CD4-positive, alpha-beta T cell (primary cell): Measurements from ENCODE around the gene PRRT1. TPM values are rescaled to one million over a fixed set of nuclear protein-coding genes. Genes with fewer than 3 reads are reported as not detected.

Source experiments
- ATAC-seq: fragments of 200-7000 bp; cut with Tn5 transposase; one replicate; pipeline ENCODE4 v1.10.0; 2022; ENCODE audit warnings: mild to moderate bottlenecking; ENCODE audit not compliant: poor library complexity
- CTCF ChIA-PET: fragments of 350-600 bp; sonication (Branson Sonifier 250); formaldehyde crosslinking; loops from one replicate; lab custom pipeline; 2021; ENCODE audit warnings: antibody characterized with exemption, inconsistent platforms; lab: Charles Lee
- POLR2A ChIA-PET: fragments of 350-600 bp; sonication (Branson Sonifier 250); formaldehyde crosslinking; loops from one replicate; lab custom pipeline; 2021; ENCODE audit warnings: antibody characterized with exemption, inconsistent platforms; lab: Charles Lee
- DNase-seq, 14 experiments: peaks; one replicate each; pipeline ENCODE4 v3.0.0-alpha.2; 2013 to 2020; ENCODE audit warnings: mixed read lengths in 2 of 14
- H3K27ac ChIP-seq, 2 donors: one replicate each; pipeline versions ENCODE4 v1.5.1 to v1.7.0; 2013; ENCODE audit warnings: low read length in 2 of 2, low read depth in 1 of 2, mild to moderate bottlenecking in 1 of 2
- H3K27me3 ChIP-seq, 2 experiments: 1 replicate in 1 of 2; 2 replicates in 1 of 2; pipeline versions ENCODE4 v1.6.1 to v1.7.0; 2013; ENCODE audit warnings: low read length in 2 of 2, control low read depth in 1 of 2, mild to moderate bottlenecking in 1 of 2, moderate library complexity in 1 of 2; ENCODE audit not compliant: insufficient read depth in 2 of 2, control insufficient read depth in 1 of 2
- H3K36me3 ChIP-seq: one replicate; pipeline ENCODE4 v1.6.1; 2013; ENCODE audit warnings: low read length, control low read depth; ENCODE audit not compliant: insufficient read depth
- H3K4me1 ChIP-seq: one replicate; pipeline ENCODE4 v1.6.1; 2013; ENCODE audit warnings: low read length, control low read depth; ENCODE audit not compliant: insufficient read depth
- H3K4me3 ChIP-seq: one replicate; pipeline ENCODE4 v1.5.1; 2013; ENCODE audit warnings: mild to moderate bottlenecking, low read length, moderate library complexity
- H3K9me3 ChIP-seq, 2 experiments: 1 replicate in 1 of 2; 2 replicates in 1 of 2; pipeline versions ENCODE4 v1.6.1 to v1.7.0; 2013; ENCODE audit warnings: low read length in 2 of 2, mild to moderate bottlenecking in 2 of 2, control low read depth in 1 of 2, moderate library complexity in 1 of 2; ENCODE audit not compliant: control insufficient read depth in 1 of 2, insufficient read depth in 1 of 2
- H3K27ac Mint-ChIP-seq: one replicate; pipeline ENCODE4 v1.8.0; 2020; ENCODE audit warnings: mixed read lengths
- H3K27me3 Mint-ChIP-seq: one replicate; pipeline ENCODE4 v1.8.0; 2021; ENCODE audit warnings: mixed read lengths
- H3K36me3 Mint-ChIP-seq: one replicate; pipeline ENCODE4 v1.8.0; 2021; ENCODE audit warnings: low read depth, mixed read lengths
- H3K4me1 Mint-ChIP-seq: one replicate; pipeline ENCODE4 v1.8.0; 2021; ENCODE audit warnings: low read depth, mixed read lengths
- H3K4me3 Mint-ChIP-seq: one replicate; pipeline ENCODE4 v1.8.0; 2020; ENCODE audit warnings: mild to moderate bottlenecking, mixed read lengths
- H3K9me3 Mint-ChIP-seq: one replicate; pipeline ENCODE4 v1.8.0; 2020; ENCODE audit warnings: mixed read lengths
- intact Hi-C, 2 experiments: fragments of 100-400 bp; cut with DNase I in 1 of 2; cut with micrococcal nuclease in 1 of 2; formaldehyde crosslinking; loops; one replicate each; pipeline versions ENCODE4 v1.15.1 to v1.9.0; 2023 to 2025; cut with DNase I, micrococcal nuclease
- total RNA-seq, 174 experiments: library from RNA in 2 of 174; stranded (reverse) in 2 of 174; gene quantifications; one replicate each; pipeline ENCODE4 v1.2.3 and lab custom pipeline; 2021 to 2026
- TF ChIP-seq, protein P1 (sequence below): fragments of 200-600 bp; IDR thresholded peaks from one replicate; pipeline ENCODE4 v1.8.0; 2022; ENCODE audit warnings: antibody characterized with exemption, mild to moderate bottlenecking

Gene PRRT1
- total RNA-seq, 2 experiments from 2014 or later = 2.6 to 3.2 TPM

DNA sequence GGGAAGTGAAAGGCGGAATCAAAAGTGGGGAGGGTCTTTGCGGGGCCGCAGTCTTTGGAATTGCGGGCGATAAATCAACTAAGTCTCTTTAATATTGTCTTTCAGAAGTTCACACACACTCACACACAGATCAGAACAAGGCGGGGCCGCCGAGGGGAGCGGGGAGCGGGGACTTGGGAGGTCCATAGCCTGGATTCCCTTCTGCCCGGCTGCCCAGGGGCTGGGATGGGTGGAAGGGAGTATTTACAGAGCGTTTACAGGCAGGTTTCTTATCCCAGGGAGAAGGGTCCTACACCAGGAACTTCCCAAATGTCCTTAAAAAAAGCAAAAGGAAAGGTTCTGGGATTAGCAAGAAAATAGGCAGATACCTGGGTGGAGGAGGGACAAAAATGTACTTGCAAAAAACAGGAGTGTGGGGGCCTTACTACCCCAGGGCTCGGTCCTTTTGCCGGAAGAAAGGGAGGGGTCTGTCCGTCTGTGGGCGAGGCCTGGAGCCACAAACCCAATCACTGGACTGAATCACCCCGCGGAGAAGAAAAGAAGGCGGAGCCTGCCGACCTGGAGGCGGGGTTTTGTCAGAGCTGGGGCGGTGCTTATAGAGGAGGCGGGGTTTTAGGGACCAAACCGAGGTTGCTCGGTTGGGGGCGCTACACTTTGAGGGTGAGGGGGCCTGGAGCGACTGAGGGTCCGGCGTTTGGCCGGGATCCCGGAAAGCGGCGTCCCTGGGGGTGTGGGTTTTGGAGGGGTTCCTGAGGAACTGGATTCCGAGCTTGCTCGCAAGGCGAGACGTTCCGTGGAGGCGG lies 3.2 kb downstream of the PRRT1 start:
- ATAC-seq (peak; percentile 82), DNase-seq (peak; percentile 42 to 81 (median 69))
- peak overlapping the region; percentile 94 for H3K4me3 Mint-ChIP-seq
- Histone ChIP-seq H3K27me3 (peaks cover 11 to 26% of the 10 kb centered on the region in 2 experiments), H3K27ac (no peak overlapping the region), H3K36me3 (no peaks in the 10 kb centered on the region), H3K4me1 (peaks cover 45% of the 10 kb centered on the region), H3K4me3 (peak overlapping the region; percentile 53), H3K9me3 (peaks cover 0 to 11% of the 10 kb centered on the region in 2 experiments)
- intact Hi-C loops = loop anchor here in 1 of 2 experiments (5.0 kb wide), 1 partner anchor 44 kb away; the partner anchor contains the start of genes GPSM3 and PBX2
- H3K4me1 Mint-ChIP-seq = peaks cover 49% of the 10 kb centered on the region
- CTCF ChIA-PET = interaction anchor here (0.6 to 1.7 kb wide), 7 partner anchors 12 to 97 kb away, joined by 3 to 5 read pairs (median 3); partner anchors contain the start of gene FKBPL
- H3K27ac Mint-ChIP-seq = peak overlapping the region; percentile 86
- H3K27me3 Mint-ChIP-seq = peaks cover 32% of the 10 kb centered on the region
- H3K36me3 Mint-ChIP-seq = peaks cover 4% of the 10 kb centered on the region
- TF ChIP-seq, protein P1, sequence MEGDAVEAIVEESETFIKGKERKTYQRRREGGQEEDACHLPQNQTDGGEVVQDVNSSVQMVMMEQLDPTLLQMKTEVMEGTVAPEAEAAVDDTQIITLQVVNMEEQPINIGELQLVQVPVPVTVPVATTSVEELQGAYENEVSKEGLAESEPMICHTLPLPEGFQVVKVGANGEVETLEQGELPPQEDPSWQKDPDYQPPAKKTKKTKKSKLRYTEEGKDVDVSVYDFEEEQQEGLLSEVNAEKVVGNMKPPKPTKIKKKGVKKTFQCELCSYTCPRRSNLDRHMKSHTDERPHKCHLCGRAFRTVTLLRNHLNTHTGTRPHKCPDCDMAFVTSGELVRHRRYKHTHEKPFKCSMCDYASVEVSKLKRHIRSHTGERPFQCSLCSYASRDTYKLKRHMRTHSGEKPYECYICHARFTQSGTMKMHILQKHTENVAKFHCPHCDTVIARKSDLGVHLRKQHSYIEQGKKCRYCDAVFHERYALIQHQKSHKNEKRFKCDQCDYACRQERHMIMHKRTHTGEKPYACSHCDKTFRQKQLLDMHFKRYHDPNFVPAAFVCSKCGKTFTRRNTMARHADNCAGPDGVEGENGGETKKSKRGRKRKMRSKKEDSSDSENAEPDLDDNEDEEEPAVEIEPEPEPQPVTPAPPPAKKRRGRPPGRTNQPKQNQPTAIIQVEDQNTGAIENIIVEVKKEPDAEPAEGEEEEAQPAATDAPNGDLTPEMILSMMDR = peak; percentile 39
- POLR2A ChIA-PET = interaction anchor here (1.1 to 1.2 kb wide), 2 partner anchors 21 to 47 kb away, joined by 3 read pairs; partner anchors contain the start of gene ATF6B
- no peaks in the 10 kb centered on the region for H3K9me3 Mint-ChIP-seq

DNA sequence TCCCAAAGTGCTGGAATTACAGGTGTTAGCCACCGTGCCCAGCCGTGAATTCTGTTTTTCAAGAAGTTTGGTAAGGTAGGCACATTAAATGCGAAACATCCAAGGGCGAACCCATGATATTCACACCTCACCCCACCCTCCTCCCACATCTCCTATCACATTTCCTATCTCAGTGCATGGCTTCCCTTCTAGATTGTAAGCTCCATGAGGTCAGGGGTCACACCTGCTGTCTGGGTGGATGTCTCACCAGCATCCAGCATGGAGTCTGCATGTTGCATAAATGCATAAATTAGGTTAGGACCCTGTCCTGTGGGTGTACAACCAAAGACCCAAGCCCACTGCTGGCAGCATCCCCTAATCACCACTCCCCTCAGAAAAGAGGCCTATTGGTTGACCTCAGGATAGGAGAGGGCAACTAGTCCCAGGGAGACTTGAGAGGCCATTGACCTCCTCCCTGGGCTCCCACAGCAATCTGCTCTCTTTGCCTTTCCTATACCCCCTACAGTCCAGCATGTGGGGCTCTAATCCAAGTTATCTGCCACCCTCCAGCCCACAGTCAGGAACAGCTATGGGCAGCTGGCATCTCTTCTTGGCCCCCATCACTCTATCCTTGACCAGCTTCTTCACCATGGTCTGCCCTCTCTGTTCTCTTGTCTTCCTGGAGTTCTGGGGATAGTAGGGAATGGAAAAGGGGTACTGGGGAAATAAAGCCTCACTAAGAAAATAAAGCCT lies 4.2 kb downstream of the PRRT1 start:
- POLR2A ChIA-PET = interaction anchor here (0.6 to 1.1 kb wide), 2 partner anchors 18 to 20 kb away, joined by 3 read pairs; partner anchors contain the start of genes ATF6B and FKBPL
- no peak overlapping the region for H3K4me3 Mint-ChIP-seq

More for the DNA sequence above, 4.2 kb downstream of the PRRT1 start:
- H3K27ac ChIP-seq = no peak overlapping the region
- DNase-seq (peak in 2 of 14 experiments; percentile 32 to 44), ATAC-seq (no peak)
- H3K9me3 ChIP-seq = peaks cover 0 to 11% of the 10 kb centered on the region in 2 experiments
- Mint-ChIP-seq H3K9me3 (no peaks in the 10 kb centered on the region), H3K27me3 (peaks cover 29% of the 10 kb centered on the region), H3K36me3 (peaks cover 4% of the 10 kb centered on the region), H3K4me1 (peaks cover 41% of the 10 kb centered on the region), H3K27ac (peak overlapping the region; percentile 86)
- no peak overlapping the region for H3K4me3 ChIP-seq
- no peaks in the 10 kb centered on the region for H3K36me3 ChIP-seq
- peaks cover 11 to 26% of the 10 kb centered on the region in 2 experiments for H3K27me3 ChIP-seq
- CTCF ChIA-PET = interaction anchor here (0.7 to 1.7 kb wide), 3 partner anchors 60 to 98 kb away, joined by 3 to 4 read pairs (median 3); no protein-coding TSS in a partner anchor
- peaks cover 37% of the 10 kb centered on the region for H3K4me1 ChIP-seq
- intact Hi-C loops = loop anchor here in 1 of 2 experiments (5.0 kb wide), 1 partner anchor 45 kb away; the partner anchor contains the start of genes GPSM3 and PBX2
- TF ChIP-seq, protein P1 = no peak
